Adrenal gland (tissue), 12 donors: Measurements from ENCODE around the gene SGK2. TPM values are rescaled to one million over a fixed set of nuclear protein-coding genes. Genes with fewer than 3 reads are reported as not detected.

Experiments used
- DNase-seq, 7 donors: peaks; one replicate each; pipeline ENCODE4 v3.0.0-alpha.2; 2019 to 2020
- H3K27ac ChIP-seq, 5 donors: fragments of 200-600 bp; sonication (generic) in 4 of 5; 1 replicate in 3 of 5; 2 replicates in 2 of 5; pipeline versions ENCODE4 v1.5.1 to v1.8.0; 2016 to 2020; ENCODE audit warnings: mild to moderate bottlenecking in 1 of 5
- H3K27me3 ChIP-seq: fragments of 200-600 bp; 2 replicates; pipeline ENCODE4 v1.8.0; 2021
- H3K36me3 ChIP-seq, 2 donors: fragments of 200-600 bp; replicated peaks in 1 of 2; 1 replicate in 1 of 2; 2 replicates in 1 of 2; pipeline versions ENCODE4 v1.5.1 to v1.8.0; 2018 to 2022
- H3K4me1 ChIP-seq, 2 donors: fragments of 200-600 bp; replicated peaks in 1 of 2; 1 replicate in 1 of 2; 2 replicates in 1 of 2; pipeline versions ENCODE4 v1.5.1 to v1.8.0; 2018 to 2021
- H3K4me3 ChIP-seq, 4 donors: fragments of 200-600 bp; sonication (generic) in 3 of 4; one replicate each; pipeline ENCODE4 v1.5.1; 2016 to 2018
- H3K9me3 ChIP-seq, 3 donors: fragments of 200-600 bp; sonication (generic) in 1 of 3; replicated peaks in 1 of 3; 1 replicate in 2 of 3; 2 replicates in 1 of 3; pipeline versions ENCODE4 v1.5.1 to v1.8.0; 2016 to 2021
- CTCF ChIP-seq, 6 experiments: fragments of 450-650 bp in 4 of 6; fragments of 200-600 bp in 2 of 6; sonication (generic) in 1 of 6; IDR thresholded peaks; 1 replicate in 5 of 6; 2 replicates in 1 of 6; pipeline versions ENCODE4 v1.5.1 to v1.8.0; 2016 to 2021; ENCODE audit warnings: antibody characterized with exemption in 6 of 6, mild to moderate bottlenecking in 2 of 6, moderate library complexity in 1 of 6
- POLR2A ChIP-seq, 2 donors: fragments of 450-650 bp; IDR thresholded peaks; one replicate each; pipeline ENCODE4 v1.6.1; 2017; ENCODE audit warnings: antibody characterized with exemption in 2 of 2, mild to moderate bottlenecking in 2 of 2, moderate library complexity in 1 of 2
- WGBS, 4 donors: extraction: QIAGEN DNeasy Blood & Tissue Kit in 2 of 4; methylation state at CpG; one replicate each; pipeline versions ENCODE4 v1.1.5 to v1.1.7; 2013 to 2017; 5-methylcytosine and 5-hydroxymethylcytosine counted together
- intact Hi-C, 2 donors: fragments of 100-400 bp; cut with DNase I; formaldehyde crosslinking; loops; one replicate each; pipeline versions ENCODE4 v1.14.1 to v1.15.0; 2022 to 2023
- polyA plus RNA-seq, 3 donors: library from polyadenylated mRNA; stranded (reverse); fragments of 200-250 nt in 2 of 3; fragments of 350-450 nt in 1 of 3; fragmentation: Illumina TruSeq in 1 of 3; extraction: RNeasy Lipid Tissue Mini Kit (QIAGEN cat#74804) in 1 of 3; gene quantifications; one replicate each; pipeline ENCODE4 v1.2.3, GENCODE V29; 2013 to 2014
- total RNA-seq, 9 donors: library from RNA; depleted of rRNA in 4 of 9; stranded (reverse); fragments of >200 nt in 4 of 9; fragments of 120-200 nt in 1 of 9; fragmentation: NEBNext Ultra II Directional in 1 of 9; extraction: Animal tissue kit (Norgen Biotek cat#: 25700) in 1 of 9; gene quantifications; one replicate each; pipeline versions ENCODE4 v1.1.0 to v1.2.4, GENCODE V29; 2013 to 2023
- donor health status: healthy with polysubstance abuse.
- donor health status: Bipolar disorder and iron deficiency.
- donor health status: DM: yes; HTN: yes; CAD: no.
- donor health status: DM: no; HTN: no; CAD: no.
- donor health status: DM: no; HTN: no; CAD: no.
- donor health status: DM: yes; HTN: yes; CAD: no.

Gene SGK2
- total and polyA plus RNA-seq, 12 donors = 0.38 to 4.9 (median 1.3) TPM; not detected in 2

GRCh38 chr20:43631598-43631997, 72.8 kb downstream of the SGK2 start:
- no peak for DNase-seq
- H3K27ac ChIP-seq = no peak overlapping the region
- intact Hi-C loops = no loop called here
- H3K4me3 ChIP-seq = no peak overlapping the region
- TF ChIP-seq POLR2A (IDR thresholded peaks at IDR 0.05) = no peak
- TF ChIP-seq CTCF (IDR thresholded peaks at IDR 0.05) = no peak
- H3K9me3 ChIP-seq = no peaks in the 10 kb centered on the region
- 93 to 98% (median 96%) methylated on average over 7 to 8 of the region's 8 CpGs for WGBS, 4 donors
- H3K4me1 ChIP-seq = no peaks in the 10 kb centered on the region
- H3K27me3 ChIP-seq = no peaks in the 10 kb centered on the region
- peaks cover 0 to 36% of the 10 kb centered on the region in 2 donors for H3K36me3 ChIP-seq

Other genes starting within 250 kb of the SGK2 start
- 100 to 1,000 TPM in 5 of 9 donors, 10 to 100 TPM in 4; 42.7 to 188 (median 121) TPM for gene SRSF6, start 101.1 kb upstream of the SGK2 start, total RNA-seq
- 100 to 1,000 TPM; 165 to 185 (median 181) TPM for gene SRSF6, start 101.1 kb upstream of the SGK2 start, polyA plus RNA-seq
- 10 to 100 TPM in 7 of 9 donors, 1 to 10 TPM in 2; 5.2 to 21.9 (median 15.0) TPM for gene L3MBTL1, start 51.3 kb upstream of the SGK2 start, total RNA-seq
- gene L3MBTL1, start 51.3 kb upstream of the SGK2 start, polyA plus RNA-seq = 10 to 100 TPM in 2 of 3 donors, 1 to 10 TPM in 1; 3.3 to 24.4 (median 10.9) TPM
- gene IFT52, start 31.9 kb downstream of the SGK2 start, total RNA-seq = 10 to 100 TPM; 12.5 to 52.6 (median 23.6) TPM
- gene IFT52, start 31.9 kb downstream of the SGK2 start, polyA plus RNA-seq = 10 to 100 TPM; 17.7 to 29.8 (median 17.8) TPM
- gene MYBL2, start 108.1 kb downstream of the SGK2 start, total RNA-seq = 1 to 10 TPM in 5 of 9 donors, under 1 TPM in 3, not detected in 1; 0.17 to 6.0 (median 1.2) TPM
- 1 to 10 TPM in 1 of 3 donors, under 1 TPM in 2; 0.48 to 1.5 (median 0.57) TPM for gene MYBL2, start 108.1 kb downstream of the SGK2 start, polyA plus RNA-seq
- gene GTSF1L, start 168.0 kb downstream of the SGK2 start, total RNA-seq = not detected
- not detected for gene GTSF1L, start 168.0 kb downstream of the SGK2 start, polyA plus RNA-seq